Left renal pelvis (tissue), 4 donors: ENCODE measurements around the gene ATXN1. TPM values are rescaled to one million over a fixed set of nuclear protein-coding genes. Genes with fewer than 3 reads are reported as not detected.

ENCODE experiments used
- DNase-seq, 4 donors: peaks; one replicate each; pipeline ENCODE4 v3.0.0-alpha.2; 2013; ENCODE audit warnings: low read depth in 4 of 4, low spot score in 3 of 4
- polyA plus RNA-seq, 4 donors: library from polyadenylated mRNA; unstranded; fragments of 120-200 nt; gene quantifications; one replicate each; pipeline ENCODE4 v1.2.1, GENCODE V29; 2013; ENCODE audit not compliant: insufficient read length in 4 of 4

The ATXN1 gene
- polyA plus RNA-seq, 4 donors, result 18.5 to 20.7 (median 19.3) TPM

DNA sequence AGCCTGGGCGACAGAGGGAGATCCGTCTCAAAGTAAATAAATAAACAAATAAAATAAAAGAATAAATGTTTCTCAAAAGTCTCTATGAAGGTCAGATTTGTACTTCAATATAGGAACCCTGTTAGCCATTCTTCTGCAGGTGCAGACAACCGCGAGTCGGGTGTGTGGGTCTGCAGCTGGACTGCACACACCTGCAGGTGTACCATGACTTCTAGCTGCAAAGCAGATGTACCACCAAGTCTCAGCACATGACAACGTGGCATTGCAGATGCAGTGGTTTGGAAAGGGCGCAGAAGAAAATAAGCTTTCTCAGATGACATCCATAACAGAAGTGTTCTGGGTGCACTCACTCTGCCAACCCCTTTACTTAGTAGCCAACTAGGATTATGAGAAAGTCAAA, 239.7 kb downstream of the ATXN1 start:
- DNase-seq, result no peak

DNA sequence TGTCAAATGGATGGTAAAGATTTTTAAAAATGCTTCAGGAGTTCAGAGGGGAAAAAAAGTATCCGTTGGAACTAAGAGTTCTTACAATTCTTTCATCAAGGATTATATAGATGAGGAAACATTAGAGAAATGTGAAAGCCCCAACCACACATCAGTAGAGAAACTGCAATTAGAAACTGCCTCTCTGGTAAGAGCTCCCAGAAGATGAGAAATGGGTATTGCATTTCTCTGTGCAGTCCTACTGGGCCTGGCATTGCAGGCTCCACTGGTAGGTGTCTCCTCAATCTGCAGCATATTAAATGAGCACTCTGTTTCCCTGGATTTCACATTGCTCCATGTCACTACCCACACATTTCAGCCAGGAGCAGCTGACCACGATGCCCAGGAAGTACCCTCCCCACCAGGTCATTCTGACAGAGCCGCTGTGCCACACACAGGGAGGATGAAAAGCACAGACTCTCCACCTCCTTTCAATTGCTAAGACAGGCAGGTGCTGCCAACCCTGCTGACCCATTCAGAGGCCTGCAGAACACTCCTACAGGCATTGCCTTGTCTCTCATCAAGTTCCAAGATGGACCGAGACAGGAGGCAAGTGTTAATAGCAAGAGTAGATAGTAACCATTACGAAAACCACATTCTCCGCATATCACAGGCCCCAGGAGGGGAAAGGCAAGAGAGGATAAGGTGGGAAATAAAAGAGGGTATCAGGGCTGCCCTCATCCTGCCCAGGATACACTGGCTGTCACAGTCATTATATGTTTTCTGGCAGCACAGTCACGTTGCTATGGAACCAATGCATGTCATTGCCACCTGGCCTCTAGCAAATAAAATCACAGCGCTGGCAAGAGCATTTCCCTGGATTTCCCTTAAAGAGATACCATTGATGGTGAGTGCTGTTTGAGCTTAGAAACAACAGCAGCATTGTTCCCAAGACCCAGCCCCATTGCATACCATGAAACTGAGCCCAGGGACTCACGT, 241.7 kb downstream of the ATXN1 start:
- DNase-seq, result no peak

DNA sequence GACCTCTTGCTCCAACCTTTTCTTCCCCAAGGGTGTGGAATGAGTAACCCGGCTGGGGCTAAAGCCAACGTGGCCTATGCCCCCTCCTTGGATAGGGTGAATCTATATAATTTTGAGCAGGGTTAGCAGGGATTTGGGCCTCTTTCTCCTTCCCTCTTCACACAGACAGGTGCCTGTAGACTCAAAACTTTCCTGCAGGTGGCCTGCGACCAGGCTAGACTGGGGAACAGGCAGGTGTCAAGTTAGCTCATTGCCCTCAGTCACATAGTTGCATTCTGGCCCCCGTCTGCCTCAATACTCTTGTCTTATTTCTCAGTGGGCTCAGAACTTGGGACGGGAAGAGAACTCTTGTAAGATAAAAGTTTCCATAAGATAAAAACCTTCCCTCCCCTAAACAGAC, 243.0 kb downstream of the ATXN1 start:
- DNase-seq, result no peak

DNA sequence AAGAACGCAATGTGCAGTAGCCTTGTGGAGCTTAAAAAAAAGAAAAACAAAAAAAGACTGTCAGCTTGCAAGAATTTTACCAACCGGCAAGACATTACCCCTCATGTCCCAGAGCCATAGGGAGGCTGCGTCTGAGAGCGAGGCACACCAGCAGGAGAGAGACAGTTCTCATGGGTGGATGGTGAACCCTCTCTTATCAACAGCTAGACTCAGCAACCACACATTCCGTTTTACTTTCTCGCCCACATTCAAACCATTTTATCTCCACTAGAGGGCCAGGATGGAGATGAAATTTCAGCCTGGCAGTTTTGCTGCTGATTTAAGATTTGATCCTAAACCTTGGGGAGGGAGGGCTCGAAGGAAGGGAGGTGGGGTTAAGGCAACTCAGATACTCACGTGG, 247.0 kb downstream of the ATXN1 start:
- no peak for DNase-seq

DNA sequence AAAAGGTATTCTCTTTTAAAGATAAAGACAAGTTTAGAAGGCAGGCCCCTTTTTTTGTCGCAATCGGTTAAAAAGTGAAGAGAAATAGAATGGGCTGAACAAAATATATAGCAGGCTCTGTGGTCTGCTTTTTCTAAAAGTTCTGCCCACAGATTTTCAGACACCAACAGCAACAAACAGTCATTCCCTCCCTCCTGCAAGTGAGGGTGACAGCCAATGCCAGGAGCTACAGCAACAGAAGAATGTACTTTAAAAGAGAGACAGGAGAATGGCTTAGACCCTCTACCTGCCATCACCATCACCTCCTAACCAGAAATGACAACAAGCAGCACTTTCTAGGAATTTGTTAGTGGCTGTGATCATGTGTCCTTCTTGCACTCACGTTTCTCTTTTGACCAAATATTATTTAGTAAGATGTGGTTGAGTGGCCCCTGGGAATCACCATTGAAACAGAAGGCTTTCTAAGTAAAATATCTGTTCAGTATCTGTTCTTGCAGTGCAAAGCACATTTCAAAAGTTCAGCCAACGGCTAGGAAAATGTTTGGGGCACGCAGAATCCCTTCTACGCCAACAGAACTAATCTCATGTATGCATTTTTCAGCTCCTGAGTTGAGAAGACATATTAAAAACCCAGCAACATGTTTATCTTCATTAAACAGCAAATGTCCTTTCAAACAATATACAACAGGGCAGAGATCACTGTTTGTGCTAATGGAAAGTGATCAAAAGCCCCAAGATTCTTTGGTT, 248.5 kb downstream of the ATXN1 start:
- no peak for DNase-seq

DNA sequence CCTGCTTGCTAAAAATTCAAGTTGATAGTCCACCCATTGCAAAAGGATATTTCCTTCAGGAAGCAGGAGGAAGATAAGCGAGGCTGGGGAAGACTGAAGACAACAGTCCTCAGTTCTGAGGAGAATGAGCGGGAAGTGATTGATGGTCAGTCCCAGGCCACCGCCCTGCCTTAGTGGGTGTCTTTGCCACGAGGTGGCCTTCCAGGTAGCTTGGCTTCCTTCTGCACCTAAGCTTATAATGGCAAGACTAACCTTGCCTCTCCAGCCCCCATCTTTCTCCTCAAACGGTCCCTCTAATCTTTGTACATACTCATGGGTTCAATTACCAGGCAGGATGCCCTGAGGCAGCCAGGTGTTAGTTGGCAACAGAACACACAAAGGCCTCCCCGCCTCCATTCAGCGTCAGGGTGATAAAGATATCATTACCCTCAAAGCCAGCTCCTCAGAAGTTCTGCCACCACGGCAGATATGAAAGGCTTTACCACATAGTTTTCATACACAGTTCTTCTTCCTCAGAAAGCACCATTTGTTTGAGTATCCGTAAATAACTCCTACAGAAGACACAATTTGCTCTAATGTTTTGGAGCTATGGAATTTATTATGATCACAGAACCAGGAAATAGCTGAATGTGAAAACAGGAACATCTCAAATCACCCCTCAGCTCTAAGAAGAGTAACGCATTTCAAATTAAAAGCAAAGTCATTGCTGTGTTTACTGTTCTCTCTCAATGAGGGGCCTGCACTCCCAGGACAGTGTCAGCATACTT, 249.4 kb downstream of the ATXN1 start:
- no peak for DNase-seq

DNA sequence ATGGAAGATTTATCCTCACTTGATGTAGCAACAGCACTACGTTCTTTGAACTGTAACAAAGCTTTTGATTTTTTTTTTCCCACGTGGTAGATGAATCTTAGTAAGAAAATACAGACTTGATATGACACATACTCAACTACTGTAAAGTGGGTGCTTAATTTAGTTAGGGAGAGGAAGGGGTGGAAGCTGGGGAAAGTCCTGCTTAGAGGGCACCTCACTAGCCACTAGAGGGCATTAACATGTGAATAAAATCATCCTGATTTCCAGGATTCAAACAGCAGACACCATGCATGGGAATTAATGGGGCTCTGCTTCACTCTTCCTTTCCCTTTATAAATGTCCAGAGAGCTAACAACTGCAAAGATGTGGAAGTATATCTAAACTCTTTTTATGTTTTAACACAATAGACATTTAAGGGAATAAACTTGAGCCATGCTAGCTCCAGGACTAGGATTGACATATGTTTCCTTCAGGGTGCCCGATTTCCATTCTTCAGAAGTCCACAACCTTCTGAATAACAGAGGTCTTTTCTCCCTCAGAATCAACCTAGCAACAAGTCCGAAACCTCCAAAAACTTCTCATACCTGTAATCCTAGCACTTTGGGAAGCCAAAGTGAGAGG, 250.1 kb downstream of the ATXN1 start:
- DNase-seq, result no peak

DNA sequence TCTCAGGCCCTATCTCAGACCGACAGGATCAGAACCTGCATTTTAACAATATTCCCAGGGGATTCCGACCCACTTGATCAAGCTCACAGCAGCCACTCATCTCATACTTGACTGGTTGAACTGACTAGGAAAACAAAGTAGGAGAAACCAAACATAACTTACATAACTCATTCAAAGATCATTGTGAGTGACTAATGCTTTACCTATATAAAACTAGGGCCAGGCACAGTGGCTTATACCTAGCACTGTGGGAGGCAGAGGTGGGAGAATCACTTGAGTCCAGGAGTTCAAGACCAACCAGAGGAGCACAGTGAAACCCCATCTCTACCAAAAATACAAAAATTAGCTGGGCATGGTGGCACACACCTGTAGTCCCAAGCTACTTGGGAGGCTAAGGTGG, 251.0 kb downstream of the ATXN1 start:
- no peak for DNase-seq

DNA sequence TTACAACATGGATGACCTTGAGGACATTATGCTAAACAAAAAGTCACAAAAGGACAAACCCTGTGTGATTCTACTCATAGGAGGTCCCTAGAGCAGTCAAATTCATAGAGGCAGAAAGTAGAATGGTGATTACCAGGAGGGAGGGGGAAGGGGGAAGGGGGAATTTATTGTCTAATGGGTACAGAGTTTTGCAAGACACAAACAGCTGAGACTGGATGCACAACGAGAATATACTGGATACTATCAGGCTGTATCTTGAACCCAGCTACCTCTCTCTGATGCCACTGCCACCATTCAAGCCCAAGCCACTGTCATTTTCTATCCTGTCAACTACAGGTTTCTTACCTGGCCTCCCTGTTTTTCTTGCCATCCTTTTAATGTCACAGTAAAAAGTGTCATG, 252.3 kb downstream of the ATXN1 start:
- DNase-seq, result no peak

DNA sequence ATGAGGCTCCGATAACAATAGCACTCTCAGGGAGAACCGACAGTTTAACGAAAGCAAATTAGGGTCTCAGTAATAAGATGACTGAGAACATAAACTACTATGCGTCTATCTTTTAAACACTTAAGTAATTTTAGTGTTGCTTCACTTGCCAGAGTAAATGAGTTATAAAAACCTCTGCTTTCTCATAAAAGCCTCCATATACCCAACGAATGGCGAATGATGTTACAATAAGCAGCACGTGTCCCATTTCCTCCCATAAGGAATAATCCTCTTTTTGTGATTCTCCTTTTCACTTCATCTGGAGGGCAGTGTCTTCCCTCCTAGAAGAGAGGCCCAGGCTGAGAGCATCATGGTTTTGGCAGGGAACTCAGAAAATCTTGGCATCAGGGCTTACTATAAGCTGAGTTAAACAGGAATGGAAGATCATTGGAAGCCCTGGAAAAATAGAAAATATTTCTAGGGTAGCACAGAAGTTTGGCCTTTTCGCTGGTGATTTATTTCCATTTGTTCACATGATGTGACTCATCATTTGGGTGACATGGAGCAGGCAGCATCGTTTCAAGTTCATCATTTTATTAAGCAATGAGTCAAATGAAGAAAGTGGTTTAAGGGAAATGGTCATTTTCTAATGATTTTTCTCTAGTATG, 255.4 kb downstream of the ATXN1 start:
- no peak for DNase-seq

DNA sequence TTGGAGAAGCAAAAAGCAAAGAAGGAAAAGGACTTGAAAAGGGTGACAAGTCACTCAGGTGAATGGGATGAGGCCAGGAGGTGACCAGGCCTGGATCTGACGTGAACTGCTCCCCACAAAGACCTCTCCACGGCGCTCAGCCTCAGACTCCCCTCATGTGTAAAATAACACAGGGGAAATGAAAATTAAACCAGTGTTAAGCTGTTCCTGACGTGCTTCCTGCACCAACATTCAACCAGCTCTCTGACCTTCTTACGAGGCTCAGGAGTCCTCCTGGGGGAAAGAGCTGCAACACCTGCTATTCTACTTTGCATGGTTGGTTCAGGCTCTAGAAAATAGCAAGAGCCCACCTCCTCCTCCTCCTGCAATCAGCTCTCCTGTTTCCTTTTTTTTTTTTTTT, 256.7 kb downstream of the ATXN1 start:
- DNase-seq, result no peak

DNA sequence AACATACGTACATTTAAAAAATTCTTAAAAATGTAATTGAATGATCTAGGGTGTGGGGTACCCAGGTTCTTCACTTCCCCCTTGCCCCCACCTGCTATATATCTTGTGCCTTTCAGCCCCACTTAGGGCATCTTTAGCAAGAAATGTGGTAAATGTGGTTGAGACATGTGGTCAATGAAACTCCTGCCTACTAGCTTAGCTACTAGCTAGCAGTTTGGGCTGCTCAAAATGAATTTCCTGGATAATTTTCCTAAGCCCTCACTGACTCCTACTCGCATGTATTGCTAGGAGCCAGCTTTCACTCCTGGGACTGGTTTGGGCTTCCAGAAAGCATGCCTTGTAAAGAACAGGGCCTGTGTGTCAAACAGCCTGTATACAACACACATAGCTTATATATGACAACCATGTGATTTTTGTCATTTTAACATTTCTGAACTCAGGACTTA, 257.3 kb downstream of the ATXN1 start:
- DNase-seq, result no peak

DNA sequence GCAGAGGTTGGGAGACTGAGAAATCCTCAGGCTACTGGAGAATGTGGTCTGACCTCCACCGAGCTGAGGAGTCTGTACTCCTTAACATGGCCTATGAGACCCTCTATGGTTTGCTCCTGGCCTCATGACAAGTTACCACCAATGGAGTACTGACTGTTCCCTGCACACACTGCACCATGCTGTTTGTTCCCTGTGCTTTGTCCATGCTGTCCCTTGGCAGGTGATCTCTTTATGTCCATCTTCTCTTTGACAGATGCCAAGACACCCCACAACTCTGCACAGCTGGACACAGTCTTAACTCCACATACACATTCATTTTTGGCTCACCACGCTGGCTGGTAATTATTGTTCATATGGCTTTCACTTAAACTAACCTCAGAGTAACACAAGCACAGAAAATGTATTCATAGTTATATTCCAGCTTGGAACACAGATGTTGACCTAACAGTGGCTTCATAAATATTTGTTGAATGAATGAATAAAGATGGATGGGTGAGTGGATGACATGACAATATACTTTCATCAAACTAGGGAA, 258.0 kb downstream of the ATXN1 start:
- no peak for DNase-seq

DNA sequence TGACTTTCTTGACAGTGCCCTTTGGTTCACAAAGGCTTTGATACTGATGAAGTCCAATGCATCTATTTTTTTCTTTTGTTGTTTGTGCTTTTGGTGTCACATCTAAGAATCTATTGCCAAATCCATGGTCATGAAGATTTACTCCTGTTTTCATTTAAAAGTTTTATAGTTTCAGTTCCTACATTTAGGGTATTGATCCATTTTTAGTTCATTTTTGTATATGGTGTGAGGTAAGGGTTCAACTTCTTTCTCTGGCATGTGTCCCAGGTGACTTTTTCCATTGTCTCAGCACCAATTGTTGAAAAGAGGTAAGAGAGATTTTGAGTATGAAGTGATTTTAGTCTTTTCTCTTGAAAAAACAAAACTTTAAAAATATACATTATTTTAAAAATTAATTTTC, 262.3 kb downstream of the ATXN1 start:
- no peak for DNase-seq

DNA sequence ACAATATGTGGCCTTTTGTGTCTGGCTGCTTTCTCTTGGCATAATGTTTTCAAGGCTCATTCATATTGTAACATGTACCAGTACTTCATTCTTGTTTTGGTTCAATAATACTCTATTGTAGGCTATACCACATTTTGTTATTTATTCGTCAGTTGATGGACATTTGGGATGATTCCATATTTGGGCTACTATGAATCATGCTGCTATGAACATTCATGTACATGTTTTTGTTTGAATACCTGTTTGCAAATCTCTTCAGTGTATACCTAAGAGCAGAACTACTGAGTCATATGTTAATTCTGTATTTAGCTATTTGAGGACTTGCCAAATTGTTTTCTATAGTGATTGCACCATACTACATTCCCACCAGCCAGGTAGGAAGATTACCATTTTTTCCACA, 263.0 kb downstream of the ATXN1 start:
- DNase-seq, result no peak

DNA sequence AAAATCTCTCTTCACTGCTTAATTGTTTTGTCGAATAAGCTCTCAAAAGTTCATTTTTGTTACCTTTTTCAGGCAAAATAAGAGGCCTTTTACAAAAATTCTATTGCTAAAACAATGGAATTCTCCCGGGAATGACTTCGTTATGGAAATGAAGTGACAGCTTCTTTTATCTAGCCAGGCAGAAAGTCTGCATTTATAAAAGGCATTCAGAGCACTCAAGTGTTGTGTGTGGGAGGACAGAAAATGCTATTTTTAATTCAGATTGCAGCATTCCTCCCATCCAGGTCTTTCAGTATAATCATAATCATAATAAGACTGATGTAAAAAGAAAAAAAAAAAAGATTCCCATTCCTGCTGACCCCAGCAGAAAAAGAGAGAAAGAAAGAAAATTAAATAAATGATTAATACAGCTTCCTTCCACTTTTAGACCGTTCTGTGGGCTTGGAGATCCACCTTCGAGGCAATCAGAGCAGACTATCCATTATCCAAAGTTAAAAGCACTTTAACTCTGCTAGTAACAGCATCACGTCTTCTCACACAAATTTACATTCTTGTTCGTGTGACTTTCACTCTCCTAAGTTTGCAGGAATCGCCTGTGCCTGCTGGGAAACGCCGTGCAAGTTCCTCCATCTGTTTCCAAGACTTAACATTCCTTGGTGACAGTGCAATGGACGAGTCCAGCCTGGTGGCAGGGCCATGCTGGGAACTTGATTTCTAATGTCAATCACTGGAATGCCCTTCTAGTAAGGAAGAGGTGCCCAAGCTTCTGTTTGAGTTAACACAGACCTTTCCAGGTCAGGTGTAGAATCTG, 264.1 kb downstream of the ATXN1 start:
- DNase-seq, result no peak

DNA sequence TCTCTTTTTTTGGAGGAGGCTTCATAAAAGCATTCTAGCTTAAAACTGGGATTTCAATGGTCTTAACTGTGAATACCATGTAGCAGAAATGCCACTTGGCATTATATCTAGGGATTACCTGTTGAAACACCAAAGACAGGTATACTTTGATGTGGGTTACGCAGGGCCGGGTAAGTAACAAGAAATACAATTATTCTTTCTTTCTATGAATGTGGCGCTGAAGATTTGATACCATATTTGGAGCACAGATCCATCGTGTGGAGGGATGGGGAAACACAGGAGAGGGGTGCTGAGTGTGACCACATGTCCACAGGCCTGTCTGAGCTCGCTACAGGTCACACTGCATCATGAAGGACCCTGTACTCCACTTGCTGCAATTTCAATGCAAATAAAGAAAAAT, 265.1 kb downstream of the ATXN1 start:
- no peak for DNase-seq

DNA sequence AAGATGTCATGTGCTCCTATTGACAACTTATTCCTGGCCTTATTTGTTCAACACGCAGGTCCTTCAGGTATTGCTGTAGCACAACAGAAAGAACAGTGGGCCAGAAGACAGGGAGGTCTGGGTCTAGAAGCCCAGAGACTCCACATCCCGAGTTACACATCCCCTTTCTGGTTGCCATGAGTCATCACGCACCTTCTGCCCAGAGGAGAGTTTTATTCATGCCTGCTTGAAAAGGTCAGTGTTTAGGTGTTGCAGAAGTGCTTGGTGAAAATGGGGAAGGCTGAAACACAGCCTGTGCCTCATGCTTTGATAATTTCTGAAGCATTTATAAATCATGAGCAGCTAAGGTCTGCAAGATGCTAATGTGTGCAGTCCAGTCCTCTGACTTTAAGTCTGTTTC, 266.5 kb downstream of the ATXN1 start:
- no peak for DNase-seq

DNA sequence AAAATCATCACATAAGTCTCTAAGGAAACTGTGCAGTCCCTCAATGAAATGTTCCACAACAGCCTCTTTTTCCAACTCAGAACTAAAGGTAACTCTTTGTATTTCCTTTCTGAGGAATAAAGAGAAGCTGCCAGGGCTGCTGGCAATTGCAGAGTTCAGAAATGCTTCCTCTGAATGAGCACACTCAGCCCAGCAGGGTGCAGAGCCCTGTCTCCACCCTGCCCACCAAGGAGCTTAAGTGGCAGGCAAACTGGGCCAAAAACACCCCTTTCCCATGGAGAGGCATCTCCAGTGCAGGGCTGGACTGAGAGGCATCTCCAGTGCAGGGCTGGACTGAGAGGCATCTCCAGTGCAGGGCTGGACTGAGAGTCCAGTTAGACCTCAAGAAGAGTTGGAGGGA, 267.5 kb downstream of the ATXN1 start:
- DNase-seq, result no peak
